GM03348 (cell line): Measurements from ENCODE around the gene CPNE2.

Experiments used
- DNase-seq: peaks from one replicate; pipeline ENCODE4 v3.0.0; 2012; ENCODE audit warnings: low spot score

The CPNE2 gene

DNA sequence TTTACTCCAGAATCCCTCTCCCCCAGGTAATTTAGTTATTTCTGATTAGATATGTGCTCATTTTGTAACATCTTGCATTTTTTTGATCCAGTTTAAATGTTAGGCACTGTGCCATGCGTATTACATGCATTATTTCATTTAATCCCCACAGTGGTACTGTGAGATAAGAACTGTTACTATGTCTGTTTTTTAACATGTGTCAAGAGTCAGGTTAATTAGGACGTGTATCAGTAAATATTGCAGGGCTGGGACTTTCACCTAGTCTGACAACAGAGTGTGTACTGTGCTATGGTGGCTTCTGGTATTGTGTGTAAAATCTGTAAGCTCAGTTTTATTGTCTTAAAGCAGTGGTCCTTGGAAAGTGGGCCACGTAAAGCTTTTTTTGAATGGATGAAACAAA, 104.4 kb downstream of the CPNE2 start:
- DNase-seq = no peak
